A673 (cell line): ENCODE results near the gene CAPN8. TPM values are rescaled to one million over a fixed set of nuclear protein-coding genes. Genes with fewer than 3 reads are reported as not detected.

Experiments
- BruUV-seq: library from RNA; stranded (reverse); fragments of 400-500 nt; replicated peaks from 2 replicates; lab custom pipeline; 2021; lab: Mats Ljungman, UMichigan
- CTCF ChIA-PET: fragments of 300-600 bp; sonication (Branson Sonifier 250); formaldehyde crosslinking; loops from one replicate; lab custom pipeline; 2022; ENCODE audit warnings: antibody characterized with exemption; lab: Charles Lee
- POLR2A ChIA-PET: fragments of 300-600 bp; sonication (Branson Sonifier 250); formaldehyde crosslinking; loops from one replicate; lab custom pipeline; 2022; ENCODE audit warnings: antibody characterized with exemption; ENCODE audit not compliant: low non-redundant PET; lab: Charles Lee
- DNase-seq: peaks from one replicate; pipeline ENCODE4 v3.0.0-alpha.2; 2015; ENCODE audit warnings: low spot score
- H3K27ac ChIP-seq: fragments of 200-600 bp; sonication (generic); 2 replicates; pipeline ENCODE4 v1.5.1; 2016; ENCODE audit warnings: mixed run types, low read depth, mild to moderate bottlenecking, mixed read lengths, antibody characterized with exemption, low read length; ENCODE audit not compliant: poor library complexity, severe bottlenecking
- H3K27me3 ChIP-seq: fragments of 200-600 bp; sonication (generic); replicated peaks from 2 replicates; pipeline ENCODE4 v1.6.1; 2017; ENCODE audit warnings: mixed run types, low read depth, mild to moderate bottlenecking, mixed read lengths, antibody characterized with exemption, low read length; ENCODE audit not compliant: insufficient read depth, poor library complexity
- H3K36me3 ChIP-seq: fragments of 200-600 bp; sonication (generic); 2 replicates; pipeline ENCODE4 v1.6.1; 2016; ENCODE audit warnings: mixed run types, mild to moderate bottlenecking, mixed read lengths, antibody characterized with exemption, low read length; ENCODE audit not compliant: insufficient read depth, poor library complexity, severe bottlenecking
- H3K4me1 ChIP-seq: fragments of 200-600 bp; sonication (generic); 2 replicates; pipeline ENCODE4 v1.6.1; 2017; ENCODE audit warnings: mixed run types, mild to moderate bottlenecking, mixed read lengths, antibody characterized with exemption, low read length; ENCODE audit not compliant: insufficient read depth, poor library complexity, severe bottlenecking
- H3K4me3 ChIP-seq: fragments of 200-600 bp; sonication (generic); 2 replicates; pipeline ENCODE4 v1.5.1; 2016; ENCODE audit warnings: low read depth, mixed run types, mild to moderate bottlenecking, mixed read lengths, low read length; ENCODE audit not compliant: poor library complexity, severe bottlenecking
- H3K9me3 ChIP-seq: fragments of 200-600 bp; sonication (generic); 2 replicates; pipeline ENCODE4 v1.6.1; 2016; ENCODE audit warnings: mixed run types, low read depth, mild to moderate bottlenecking, mixed read lengths, antibody characterized with exemption, low read length; ENCODE audit not compliant: poor library complexity, severe bottlenecking
- CTCF ChIP-seq: fragments of 300-800, 200-600 bp; sonication (generic); conservative IDR thresholded peaks from 2 replicates; pipeline ENCODE4 v1.5.1; 2017; ENCODE audit warnings: low read depth, mild to moderate bottlenecking, antibody characterized with exemption, low read length, moderate library complexity, mixed read lengths
- EZH2 ChIP-seq: fragments of 200-600 bp; sonication (generic); IDR thresholded peaks from 2 replicates; pipeline ENCODE4 v1.6.1; 2017; ENCODE audit warnings: borderline replicate concordance, low read depth, mild to moderate bottlenecking, mixed read lengths, antibody characterized with exemption, low read length; ENCODE audit not compliant: poor library complexity, severe bottlenecking
- intact Hi-C: fragments of 100-400 bp; cut with micrococcal nuclease; formaldehyde crosslinking; loops from one replicate; pipeline ENCODE4 v1.10.0; 2022; ENCODE audit not compliant: unreplicated experiment
- total RNA-seq: library from RNA; stranded (reverse); gene quantifications from 2 replicates; pipeline ENCODE4 v1.2.3, GENCODE V29; 2021

Gene CAPN8
- total RNA-seq, 1 experiment from 2014 or later = not detected

- H3K9me3 ChIP-seq = no peaks in the 10 kb centered on the region
- H3K4me3 ChIP-seq = no peak overlapping the region
- no TSS peak for BruUV-seq
- DNase-seq = no peak
- CTCF ChIA-PET = no interaction called here
- no peak overlapping the region for H3K27ac ChIP-seq
- H3K36me3 ChIP-seq = no peaks in the 10 kb centered on the region
- intact Hi-C loops = no loop called here
- no peaks in the 10 kb centered on the region for H3K27me3 ChIP-seq
- H3K4me1 ChIP-seq = no peaks in the 10 kb centered on the region
- POLR2A ChIA-PET = no interaction called here
- TF ChIP-seq CTCF (no peak), EZH2 (no peak)
Measured at GRCh38 chr1:223617323-223618070, 48.0 kb downstream of the CAPN8 start.

- Histone ChIP-seq H3K27me3 (no peaks in the 10 kb centered on the region), H3K4me3 (no peak overlapping the region), H3K27ac (no peak overlapping the region), H3K4me1 (no peaks in the 10 kb centered on the region), H3K36me3 (no peaks in the 10 kb centered on the region), H3K9me3 (no peaks in the 10 kb centered on the region)
- CTCF ChIA-PET = no interaction called here
- no peak for TF ChIP-seq CTCF
- no peak for TF ChIP-seq EZH2
- no TSS peak for BruUV-seq
- no peak for DNase-seq
- POLR2A ChIA-PET = no interaction called here
- intact Hi-C loops = no loop called here
Measured at GRCh38 chr1:223616586-223616985, 48.9 kb downstream of the CAPN8 start.

- Histone ChIP-seq H3K27me3 (no peaks in the 10 kb centered on the region), H3K36me3 (no peaks in the 10 kb centered on the region), H3K4me3 (no peak overlapping the region), H3K9me3 (no peaks in the 10 kb centered on the region), H3K4me1 (no peaks in the 10 kb centered on the region), H3K27ac (no peak overlapping the region)
- ChIA-PET POLR2A (no interaction called here), CTCF (no interaction called here)
- DNase-seq = no peak
- TF ChIP-seq EZH2 = no peak
- TF ChIP-seq CTCF = no peak
- intact Hi-C loops = no loop called here
- no TSS peak for BruUV-seq
Measured at GRCh38 chr1:223611936-223612335, 53.6 kb downstream of the CAPN8 start.
